HG03571 (cell line): Measurements from ENCODE around the gene C10orf67.
A peak's percentile ranks its signal among the peaks of the same experiment; 100 is the strongest.
"Not testable (repeated sequence)": the region's sequence is repeated elsewhere in the genome, so short reads cannot be mapped to it uniquely, and the experiment has no call there.

Source experiments
- ATAC-seq: cut with Tn5 transposase; IDR thresholded peaks from one replicate; pipeline ENCODE4 v1.9.1; 2021; ENCODE audit not compliant: unreplicated experiment

The C10orf67 gene

DNA sequence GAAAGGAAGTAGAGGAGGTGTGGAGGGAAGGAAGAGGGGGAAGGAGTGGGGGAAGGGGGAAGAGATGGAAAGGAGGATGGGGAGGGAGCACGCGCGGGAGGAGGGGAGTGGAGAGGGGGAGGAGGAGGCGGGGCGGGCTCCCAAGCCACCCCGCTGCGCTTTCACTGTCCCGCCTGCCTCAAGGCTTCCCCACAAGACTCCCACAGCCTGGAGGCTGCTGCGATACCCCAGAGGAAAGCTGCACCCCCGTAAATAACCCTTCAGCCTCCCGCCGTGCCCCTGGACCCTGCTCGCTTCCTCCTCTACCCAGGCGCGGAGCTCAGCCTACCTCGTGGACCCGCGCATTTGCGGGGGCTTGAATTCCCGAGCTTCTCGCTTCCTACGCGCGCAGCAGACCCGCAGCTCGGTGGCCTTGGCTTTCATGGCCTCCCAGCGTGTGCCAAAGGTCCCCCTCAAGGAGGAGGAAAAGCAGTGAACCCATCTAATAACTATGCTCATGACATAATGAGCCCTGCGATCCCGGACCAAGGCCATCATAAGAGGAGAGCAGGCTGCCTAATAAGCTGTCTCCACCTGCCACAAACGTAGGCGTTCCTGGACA lies at the start of gene C10orf67:
C10orf67 (minus strand) TSS at position 557 of the 601 bp plus-strand sequence; CDS start at position 534, 23 bp downstream.
- peak; percentile 30 for ATAC-seq

DNA sequence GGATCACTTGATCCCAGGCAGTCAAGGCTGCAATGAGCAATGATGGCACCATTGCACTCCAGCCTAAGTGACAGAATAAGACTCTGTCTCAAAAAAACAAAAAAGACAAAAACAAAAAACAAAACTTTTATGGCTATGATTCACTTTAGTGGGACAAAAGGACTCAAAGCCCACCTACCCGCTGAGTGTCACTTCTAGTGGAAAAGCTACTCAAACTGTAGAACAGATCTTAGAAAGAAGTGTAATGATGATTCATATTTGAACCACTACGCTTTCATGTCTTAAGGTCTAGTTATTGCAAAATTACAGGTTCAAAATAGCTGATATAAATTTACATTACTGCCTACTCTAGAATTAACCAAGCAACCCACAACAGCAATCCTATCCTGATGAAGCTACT lies 47.2 kb upstream of the C10orf67 start:
- ATAC-seq: no peak

DNA sequence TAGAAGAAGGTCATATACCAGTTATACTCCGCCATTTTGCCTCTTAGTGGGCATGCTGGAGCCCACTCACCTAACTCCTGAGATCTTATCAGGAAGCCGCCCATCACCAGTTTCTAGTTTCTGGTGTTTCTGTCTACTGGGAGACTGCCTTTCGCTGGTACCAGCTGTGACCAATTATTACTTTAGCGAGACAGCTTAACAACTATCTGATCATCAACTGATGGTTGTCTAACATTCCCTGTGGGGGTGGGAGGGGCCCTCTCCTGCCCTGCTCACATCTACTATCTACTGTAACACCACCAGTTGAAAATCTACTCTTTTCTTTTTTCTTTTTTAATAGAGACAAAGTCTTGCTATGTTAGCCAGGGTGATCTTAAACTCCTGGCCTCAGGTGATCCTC lies 46.2 kb upstream of the C10orf67 start:
- no peak for ATAC-seq

DNA sequence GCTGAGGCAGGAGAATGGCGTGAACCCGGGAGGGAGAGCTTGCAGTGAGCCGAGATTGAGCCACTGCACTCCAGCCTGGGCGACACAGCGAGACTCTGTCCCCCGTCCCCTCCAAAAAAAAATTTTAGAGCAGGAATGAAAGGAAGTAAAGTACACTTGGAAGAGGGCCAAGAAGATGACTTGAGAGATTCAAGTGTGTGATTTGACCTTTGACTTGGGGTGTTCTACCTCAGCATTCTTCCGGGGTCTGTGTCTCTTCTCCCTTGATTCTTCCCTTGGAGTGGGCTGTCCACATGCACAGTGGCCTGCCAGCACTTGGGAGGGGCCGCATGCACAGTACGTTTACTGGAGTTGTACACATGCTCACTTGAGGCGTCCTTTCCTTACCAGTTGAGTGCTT lies 45.8 kb upstream of the C10orf67 start:
- not testable (repeated sequence) for ATAC-seq

DNA sequence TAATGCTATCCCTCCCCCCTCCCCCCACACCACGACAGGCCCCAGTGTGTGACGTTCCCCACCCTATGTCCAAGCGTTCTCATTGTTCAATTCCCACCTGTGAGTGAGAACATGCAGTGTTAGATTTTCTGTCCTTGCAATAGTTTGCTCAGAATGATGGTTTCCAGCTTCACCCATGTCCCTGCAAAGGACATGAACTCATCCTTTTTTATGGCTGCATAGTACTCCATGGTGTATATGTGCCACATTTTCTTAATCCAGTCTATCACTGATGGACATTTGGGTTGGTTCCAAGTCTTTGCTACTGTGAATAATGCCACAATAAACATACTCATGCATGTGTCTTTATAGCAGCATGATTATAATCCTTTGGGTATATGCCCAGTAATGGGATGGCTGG lies 42.9 kb upstream of the C10orf67 start:
- not testable (repeated sequence) for ATAC-seq

DNA sequence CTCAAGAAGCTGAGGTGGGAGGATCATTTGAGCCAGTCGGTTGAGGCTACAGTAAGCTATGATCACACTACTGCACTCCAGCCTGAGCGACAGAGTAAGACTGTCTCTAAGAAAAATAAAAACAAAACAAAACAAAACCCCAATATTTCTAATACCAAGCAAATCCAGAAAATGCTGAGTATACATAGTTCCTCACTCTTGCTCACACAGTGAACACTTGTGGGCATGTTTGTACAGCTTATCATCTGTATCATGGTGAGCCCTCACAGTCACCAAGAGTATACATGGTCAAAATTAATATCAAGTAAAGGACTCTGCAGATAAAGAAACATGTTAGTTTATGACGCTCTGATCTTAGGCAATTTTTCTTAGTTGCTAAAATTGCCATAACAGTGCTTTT lies 41.5 kb upstream of the C10orf67 start:
- no peak for ATAC-seq

DNA sequence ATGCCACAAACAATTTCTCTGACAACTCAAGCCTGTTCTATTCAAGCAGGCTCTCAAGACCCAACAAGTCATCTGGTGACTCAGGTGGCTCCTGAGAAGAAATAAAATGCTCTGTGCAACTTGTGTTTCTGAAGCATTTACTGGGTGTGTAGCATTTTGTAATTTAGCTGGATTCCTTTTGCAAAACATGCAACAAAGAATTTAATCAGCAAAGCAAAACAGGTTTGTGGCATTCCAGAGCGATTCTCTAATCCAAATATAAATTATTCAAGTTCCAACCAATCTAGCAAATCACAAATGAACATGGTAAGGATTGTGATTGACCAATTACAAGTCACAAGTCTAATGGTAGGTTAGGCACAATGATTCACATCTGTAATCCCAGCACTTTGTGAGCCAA lies 39.8 kb upstream of the C10orf67 start:
- no peak for ATAC-seq

DNA sequence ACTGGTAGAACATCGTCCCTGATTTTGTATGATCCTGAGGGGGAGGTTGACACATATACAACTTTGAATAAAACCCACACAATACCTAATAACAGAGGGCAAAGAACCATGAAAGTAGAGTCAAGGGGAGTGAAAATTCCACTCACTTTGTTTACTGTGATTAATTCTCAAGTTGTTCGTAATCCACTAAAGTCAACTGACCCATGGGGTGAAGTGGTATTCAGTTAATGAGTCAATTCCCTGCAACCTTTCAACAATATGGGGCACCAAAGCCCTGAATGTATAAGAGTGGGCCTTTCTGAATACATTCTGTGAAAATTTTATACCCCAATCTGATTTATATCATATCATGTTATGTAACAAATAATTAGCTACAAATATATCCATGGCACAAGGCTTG lies 39.0 kb upstream of the C10orf67 start:
- no peak for ATAC-seq

DNA sequence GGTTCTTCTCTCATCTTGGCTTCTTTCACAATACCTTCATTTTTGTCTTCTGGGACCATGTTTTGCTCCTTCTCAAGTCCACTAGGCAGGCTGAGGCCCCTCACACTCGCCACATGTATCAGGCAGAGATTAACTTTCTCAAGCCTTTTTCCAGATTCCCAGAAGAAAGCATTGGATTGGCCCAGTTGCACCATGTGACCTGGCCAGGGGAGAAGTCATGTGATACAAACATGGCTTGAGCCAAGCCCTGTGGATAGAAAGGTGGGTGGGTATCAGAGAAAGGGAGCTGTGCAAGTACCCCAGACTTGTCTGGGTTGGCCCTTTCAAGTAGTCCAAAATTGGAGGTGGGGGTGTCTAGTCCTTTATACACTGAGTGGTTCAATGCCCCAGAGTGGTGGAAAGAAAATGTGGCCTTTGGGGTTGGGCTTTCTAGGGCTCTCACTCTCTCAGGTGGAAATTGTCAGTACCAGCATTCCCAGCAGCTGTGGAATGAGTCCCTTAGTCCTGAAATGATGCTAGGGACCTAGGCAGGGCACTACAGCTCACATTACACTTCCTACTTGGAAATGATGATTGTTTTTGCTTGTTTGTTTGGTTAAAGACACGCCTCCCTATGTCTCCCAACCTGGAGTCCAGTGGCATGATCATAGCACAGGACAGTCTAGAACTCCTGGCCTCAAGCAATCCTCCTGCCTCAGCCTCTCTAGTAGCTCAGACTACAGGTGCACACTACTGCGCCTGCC lies 36.9 kb upstream of the C10orf67 start:
- no peak for ATAC-seq

DNA sequence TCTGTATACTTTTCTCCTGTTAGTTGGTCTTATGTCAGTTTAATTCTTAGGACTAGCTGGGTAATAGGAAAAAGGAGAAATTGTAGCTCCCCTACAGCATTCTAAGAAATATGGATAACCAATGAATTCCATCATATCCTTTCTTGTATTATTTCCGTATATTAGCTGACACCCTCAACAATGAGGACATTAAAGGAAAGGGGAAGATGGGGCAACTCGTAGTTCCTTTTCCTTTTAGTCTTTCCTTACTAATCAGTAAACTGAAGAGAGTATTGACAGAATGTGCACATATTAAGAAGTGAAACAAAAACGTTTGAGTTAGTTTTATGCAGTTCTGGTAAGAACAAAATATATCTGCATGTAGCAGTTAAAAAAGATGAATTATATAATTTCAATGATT lies 35.1 kb upstream of the C10orf67 start:
- no peak for ATAC-seq

DNA sequence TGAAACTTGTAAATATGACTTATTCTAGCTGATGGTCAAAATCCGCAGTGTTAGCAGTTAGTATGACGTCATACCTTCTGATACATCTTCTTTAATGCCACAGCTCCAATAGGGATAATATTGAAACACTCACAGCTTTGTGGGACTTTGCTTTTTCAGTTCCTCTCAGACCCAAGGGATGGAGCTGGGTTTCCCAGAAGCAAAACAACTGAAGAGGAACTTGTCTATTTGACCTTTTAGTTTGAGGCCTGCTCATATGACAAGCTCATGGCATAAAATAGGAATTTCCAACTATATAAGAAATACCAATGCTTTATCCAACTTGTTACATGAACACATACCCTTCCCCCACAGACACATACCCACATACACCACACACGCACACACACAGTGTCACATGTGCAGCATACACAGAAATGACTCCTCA lies 31.6 kb upstream of the C10orf67 start:
- ATAC-seq: no peak

DNA sequence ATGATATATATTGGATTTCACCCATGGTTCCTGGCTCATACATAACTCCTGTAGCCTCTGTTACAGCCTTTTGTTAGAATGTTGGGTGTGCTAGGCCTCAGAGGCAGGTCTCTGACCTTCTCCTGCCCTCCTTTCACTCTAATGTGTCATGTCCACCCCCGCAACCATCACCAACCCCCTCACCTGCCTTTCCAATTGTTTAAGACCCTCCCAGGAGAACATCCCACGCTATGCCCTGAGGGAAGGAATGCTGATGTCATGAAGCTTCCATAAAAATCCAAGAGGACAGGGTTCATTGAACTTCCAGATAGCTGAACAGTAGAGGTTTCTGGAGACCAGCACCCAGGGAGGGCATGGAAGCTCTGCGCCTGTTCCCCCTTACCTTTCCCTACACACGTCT lies 30.8 kb upstream of the C10orf67 start:
- ATAC-seq: no peak

DNA sequence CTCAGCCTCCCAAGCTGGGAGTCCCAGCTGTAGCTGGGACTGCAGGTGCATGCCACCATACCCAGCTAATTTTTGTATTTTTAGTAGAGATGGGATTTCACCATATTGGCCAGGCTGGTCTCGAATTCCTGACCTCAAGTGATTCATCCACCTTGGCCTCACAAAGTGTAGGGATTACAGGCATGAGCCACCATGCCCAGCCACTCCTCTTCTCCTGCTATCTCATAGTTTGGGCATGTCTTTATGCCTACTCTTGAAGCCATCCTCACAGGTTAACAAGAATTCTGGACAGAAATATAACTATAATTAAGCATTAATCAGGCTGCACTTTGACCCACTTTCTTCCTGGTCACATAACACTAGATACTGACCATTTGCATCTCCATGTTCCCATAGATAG lies 28.6 kb upstream of the C10orf67 start:
- ATAC-seq: no peak

DNA sequence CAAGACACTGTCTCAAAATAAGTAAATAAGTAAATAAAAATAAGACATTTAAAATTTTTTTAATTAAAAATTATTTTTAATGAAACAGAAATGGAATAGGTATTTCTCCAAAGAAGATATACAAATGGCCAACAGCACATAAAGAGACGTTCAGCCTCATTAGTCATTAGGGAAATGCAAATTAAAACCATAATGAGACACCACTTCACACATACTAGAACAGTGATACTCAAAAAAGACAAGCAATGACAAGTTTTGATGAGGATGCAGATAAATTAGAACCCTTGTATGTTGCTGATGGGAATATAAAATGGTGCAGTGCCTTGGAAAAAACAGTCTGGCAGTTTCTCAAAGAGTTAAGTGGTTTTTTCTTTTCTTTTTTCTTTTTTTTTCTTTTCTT lies 26.5 kb upstream of the C10orf67 start:
- ATAC-seq: no peak

DNA sequence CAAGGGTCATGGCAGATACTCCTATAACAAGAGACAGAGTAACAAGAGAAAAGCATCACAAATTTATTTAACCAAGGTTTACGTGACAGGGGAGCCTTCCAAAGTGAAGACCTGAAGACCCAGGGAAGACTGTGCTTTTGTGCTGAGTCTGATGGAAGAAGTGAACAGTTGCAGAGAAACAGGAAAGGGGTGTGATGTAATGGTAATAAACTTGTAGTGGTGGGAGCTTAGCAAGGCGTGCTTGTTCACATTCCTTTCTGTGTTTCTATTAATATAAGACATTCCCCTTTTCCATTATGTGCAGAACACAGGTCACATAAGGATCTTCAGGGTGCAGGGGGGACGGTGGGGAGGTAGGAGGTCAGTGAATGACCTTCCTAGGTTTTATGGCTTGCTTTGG lies 25.5 kb upstream of the C10orf67 start:
- ATAC-seq: no peak

DNA sequence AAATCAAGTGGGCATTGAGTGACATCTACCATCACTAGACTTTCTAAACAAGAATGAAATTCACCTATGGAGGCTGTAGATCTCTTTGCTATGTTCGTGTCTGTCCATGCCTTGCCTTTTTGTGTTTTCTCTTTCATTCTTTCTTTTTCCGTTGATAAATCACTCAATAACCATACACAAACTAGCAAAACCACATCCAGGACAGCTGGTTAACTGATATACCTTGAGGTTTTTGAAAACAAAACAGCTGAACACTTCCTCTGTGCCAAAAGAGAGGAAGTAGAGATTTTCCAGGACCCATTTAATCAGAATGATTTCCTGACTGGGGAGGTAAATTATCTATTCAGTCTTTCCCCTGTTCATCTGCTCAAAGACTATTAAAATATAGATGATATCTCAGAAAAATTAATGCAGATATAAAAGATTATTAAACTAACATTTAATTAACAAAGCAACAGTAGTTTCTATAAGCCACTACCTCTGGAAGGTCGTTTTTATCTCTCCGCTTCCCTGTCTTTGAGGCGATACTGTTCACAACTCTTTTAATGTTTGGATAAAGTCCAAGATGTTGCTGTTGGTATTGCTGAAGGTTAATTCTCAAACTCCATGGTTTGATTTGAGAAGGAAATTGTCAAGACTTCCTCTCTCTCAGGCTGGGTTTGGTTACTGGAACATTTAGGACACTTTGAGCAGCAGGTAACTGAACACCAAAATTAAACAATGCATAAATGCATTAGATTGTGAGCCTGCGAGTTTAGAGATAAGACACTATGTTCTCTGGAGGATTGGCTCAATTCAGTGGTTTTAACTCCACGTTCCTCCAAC lies 24.4 kb upstream of the C10orf67 start:
- ATAC-seq: peak; percentile 73

DNA sequence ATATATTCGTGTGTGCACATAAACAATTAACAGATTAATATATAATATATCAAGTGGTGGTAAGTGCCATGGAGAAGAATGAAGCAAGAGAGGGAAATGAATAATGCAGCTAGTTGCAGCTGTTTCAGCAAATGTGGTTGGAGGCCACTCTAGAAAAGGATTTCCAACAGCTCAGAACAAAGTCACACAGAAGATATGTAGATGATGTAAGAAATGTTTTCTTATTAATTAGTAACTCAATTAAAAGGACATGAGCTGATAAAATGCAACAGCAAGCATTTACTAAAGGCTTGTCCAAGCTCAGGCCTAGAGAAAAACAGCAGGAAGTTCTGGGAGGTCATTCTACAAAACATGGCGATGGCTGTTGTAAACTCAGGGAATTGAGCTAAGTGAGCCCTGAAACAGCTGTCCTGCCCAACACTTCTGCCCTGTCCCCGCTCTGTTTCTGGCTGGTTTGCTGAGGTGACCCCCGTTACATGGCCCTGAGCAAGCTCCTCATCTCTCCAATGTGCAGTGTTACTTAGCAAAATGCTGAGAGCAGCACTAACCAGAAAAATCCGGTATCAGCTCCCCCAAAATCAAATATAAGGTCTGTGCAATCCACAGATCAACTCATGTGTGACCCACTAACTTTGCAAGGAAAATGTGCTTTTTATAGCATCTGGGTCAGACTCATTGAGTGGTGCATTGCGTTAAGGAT lies 23.4 kb upstream of the C10orf67 start:
- ATAC-seq: no peak

DNA sequence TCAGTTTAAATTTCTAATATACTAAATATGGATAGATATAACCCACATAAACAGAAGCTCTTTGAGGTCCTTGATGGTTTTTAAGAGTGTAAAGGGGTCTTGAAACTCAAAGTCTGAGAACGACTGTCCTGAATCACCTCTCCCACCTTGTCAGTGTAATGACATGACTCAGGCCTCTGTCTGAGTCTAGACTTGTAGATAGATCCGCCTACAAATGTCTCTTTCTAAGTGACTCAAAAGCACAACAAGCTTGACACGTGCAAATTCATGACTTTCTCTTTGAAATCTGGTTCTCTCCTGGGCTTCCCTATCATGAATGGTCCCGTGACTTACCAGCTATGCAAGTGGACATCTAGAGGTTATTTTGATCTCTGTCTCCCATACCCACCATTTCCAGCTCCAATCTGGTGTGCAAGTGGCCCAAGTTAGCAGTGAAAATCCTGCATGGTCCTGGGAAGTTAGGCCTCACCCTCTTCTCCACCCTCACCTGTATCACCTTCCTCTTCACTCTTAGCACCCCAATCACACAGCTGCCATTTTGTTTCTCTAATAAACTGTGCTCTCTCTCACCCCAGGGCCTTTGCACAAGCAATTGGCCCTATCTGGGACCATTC lies 20.9 kb upstream of the C10orf67 start:
- ATAC-seq: not testable (repeated sequence)

DNA sequence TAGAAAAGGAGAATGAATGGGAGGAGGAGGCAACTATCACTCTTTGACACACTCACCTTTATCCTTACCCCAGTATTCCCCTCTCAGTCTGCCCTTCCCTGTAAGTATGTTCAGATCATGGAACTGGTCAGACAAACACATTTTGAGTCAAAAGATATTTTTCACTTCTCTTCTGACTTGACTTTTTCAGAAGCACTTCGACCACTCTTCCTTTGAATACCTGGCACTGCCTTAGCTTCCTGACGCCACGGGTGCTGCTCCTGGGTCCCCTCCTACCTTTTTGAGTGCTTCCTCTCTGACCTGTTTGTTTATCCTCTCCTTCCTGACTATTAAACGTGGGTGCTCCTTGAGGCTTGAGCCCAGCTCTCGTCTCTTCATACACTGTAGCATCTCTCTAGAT lies 19.8 kb upstream of the C10orf67 start:
- no peak for ATAC-seq

DNA sequence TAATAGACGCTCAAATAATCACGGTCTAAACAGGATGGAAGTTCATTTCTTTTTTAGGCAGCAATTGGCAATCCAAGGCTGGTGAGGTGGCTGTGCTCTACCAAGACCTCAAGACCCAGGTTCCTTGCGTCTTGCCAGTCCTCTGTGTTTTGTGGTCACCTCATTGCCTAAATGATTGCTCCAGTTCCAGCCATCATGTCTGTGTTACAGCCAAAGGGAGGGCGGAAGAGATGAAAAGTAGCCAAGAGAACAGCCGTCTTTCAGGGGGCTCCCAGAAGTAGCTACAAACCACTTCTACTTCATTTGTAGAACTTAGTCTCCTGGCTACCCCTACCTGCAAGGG lies 19.2 kb upstream of the C10orf67 start:
- no peak for ATAC-seq
